Measurements from ENCODE around the gene SOBP.

Gene SOBP

GRCh38 chr6:107599043-107599442, 109.1 kb downstream of the SOBP start:
- TF ChIP-seq CTCF (IDR thresholded peaks at IDR 0.05), result no peak
- TF ChIP-seq ZFX (IDR thresholded peaks at IDR 0.05; ENCODE audit: borderline replicate concordance), result no peak

GRCh38 chr6:107600121-107600520, 110.2 kb downstream of the SOBP start:
- no peak overlapping the region for H3K27ac ChIP-seq
- TF ChIP-seq CTCF (IDR thresholded peaks at IDR 0.05) (no peak), ZFX (IDR thresholded peaks at IDR 0.05; ENCODE audit: borderline replicate concordance) (no peak)

More at GRCh38 chr6:107599043-107599442, 109.1 kb downstream of the SOBP start:
- no peak overlapping the region for H3K27ac ChIP-seq

GRCh38 chr6:107600936-107601335, 111.0 kb downstream of the SOBP start:
- H3K27ac ChIP-seq, result no peak overlapping the region
- TF ChIP-seq CTCF (IDR thresholded peaks at IDR 0.05), result no peak
- no peak for TF ChIP-seq ZFX (IDR thresholded peaks at IDR 0.05; ENCODE audit: borderline replicate concordance)

- H3K27ac ChIP-seq, result no peak overlapping the region
- no peak for TF ChIP-seq ZFX (IDR thresholded peaks at IDR 0.05; ENCODE audit: borderline replicate concordance)
- no peak for TF ChIP-seq CTCF (IDR thresholded peaks at IDR 0.05)
These were observed 111.5 kb downstream of the SOBP start for GRCh38 chr6:107601406-107601805.

GRCh38 chr6:107602321-107603005, 112.5 kb downstream of the SOBP start:
- H3K27ac ChIP-seq, result no peak overlapping the region
- TF ChIP-seq ZFX (IDR thresholded peaks at IDR 0.05; ENCODE audit: borderline replicate concordance), result no peak
- no peak for TF ChIP-seq CTCF (IDR thresholded peaks at IDR 0.05)

GRCh38 chr6:107603006-107603370, 113.1 kb downstream of the SOBP start:
- H3K27ac ChIP-seq, result no peak overlapping the region
- TF ChIP-seq ZFX (IDR thresholded peaks at IDR 0.05; ENCODE audit: borderline replicate concordance) (no peak), CTCF (IDR thresholded peaks at IDR 0.05) (no peak)

GRCh38 chr6:107604549-107604948, 114.6 kb downstream of the SOBP start:
- no peak overlapping the region for H3K27ac ChIP-seq
- TF ChIP-seq CTCF (IDR thresholded peaks at IDR 0.05) (no peak), ZFX (IDR thresholded peaks at IDR 0.05; ENCODE audit: borderline replicate concordance) (no peak)

Data from 22Rv1 (cell line).